GM21447 (cell line): ENCODE data around the gene PROK2.

Experiments
- ATAC-seq: cut with Tn5 transposase; IDR thresholded peaks from one replicate; pipeline ENCODE4 v1.9.1; 2021; ENCODE audit not compliant: unreplicated experiment

Gene PROK2

GRCh38 chr3:71784914-71785531 is at the start of gene PROK2:
Gene PROK2 (minus strand): TSS chr3:71785148. CDS start chr3:71785052, 96 bp downstream.
- no peak for ATAC-seq

GRCh38 chr3:71831599-71831998 is 46.7 kb upstream of the PROK2 start:
- ATAC-seq: no peak

- ATAC-seq: no peak
These were observed 40.8 kb upstream of the PROK2 start for GRCh38 chr3:71825551-71826283.

GRCh38 chr3:71821116-71821515 is 36.2 kb upstream of the PROK2 start:
- ATAC-seq: no peak

GRCh38 chr3:71817262-71817661 is 32.3 kb upstream of the PROK2 start:
- ATAC-seq: no peak

GRCh38 chr3:71816767-71817156 is 31.8 kb upstream of the PROK2 start:
- no peak for ATAC-seq

GRCh38 chr3:71815340-71816067 is 30.6 kb upstream of the PROK2 start:
- ATAC-seq: no peak

- ATAC-seq: no peak
These were observed 28.8 kb upstream of the PROK2 start for GRCh38 chr3:71813704-71814103.

- ATAC-seq: no peak
These were observed 28.1 kb upstream of the PROK2 start for GRCh38 chr3:71813073-71813472.

- no peak for ATAC-seq
These were observed 25.1 kb upstream of the PROK2 start for GRCh38 chr3:71810056-71810455.

- no peak for ATAC-seq
These were observed 24.5 kb upstream of the PROK2 start for GRCh38 chr3:71809321-71810026.

- no peak for ATAC-seq
These were observed 21.8 kb upstream of the PROK2 start for GRCh38 chr3:71806736-71807135.

GRCh38 chr3:71805691-71806090 is 20.7 kb upstream of the PROK2 start:
- ATAC-seq: no peak

GRCh38 chr3:71805199-71805598 is 20.3 kb upstream of the PROK2 start:
- no peak for ATAC-seq

- ATAC-seq: no peak
These were observed 18.3 kb upstream of the PROK2 start for GRCh38 chr3:71803248-71803647.

GRCh38 chr3:71801986-71802385 is 17.0 kb upstream of the PROK2 start:
- ATAC-seq: no peak

- ATAC-seq: no peak
These were observed 15.1 kb upstream of the PROK2 start for GRCh38 chr3:71800023-71800422.

GRCh38 chr3:71797455-71797854 is 12.5 kb upstream of the PROK2 start:
- no peak for ATAC-seq

- ATAC-seq: no peak
These were observed 11.3 kb upstream of the PROK2 start for GRCh38 chr3:71796290-71796689.

- ATAC-seq: no peak
These were observed 6.7 kb upstream of the PROK2 start for GRCh38 chr3:71791634-71792033.

- no peak for ATAC-seq
These were observed 5.0 kb upstream of the PROK2 start for GRCh38 chr3:71789922-71790321.
